ENCODE results near the gene PRKAR2B.
A peak's percentile ranks its signal among the peaks of the same experiment; 100 is the strongest.

Gene PRKAR2B

GRCh38 chr7:107194052-107194451 is 149.5 kb downstream of the PRKAR2B start:
- H3K36me3 ChIP-seq (ENCODE audit: control insufficient read depth, insufficient read depth, low read length) = peaks cover 6% of the 10 kb centered on the region
- H3K27me3 ChIP-seq (replicated peaks; ENCODE audit: control insufficient read depth, insufficient read depth, low read length) = no peaks in the 10 kb centered on the region
- H3K4me3 ChIP-seq (replicated peaks; ENCODE audit: low read depth, low read length) = no peak overlapping the region
- TF ChIP-seq CTCF (IDR thresholded peaks at IDR 0.05; ENCODE audit: insufficient read depth, low read length, poor library complexity, severe bottlenecking) = no peak
- DNase-seq (ENCODE audit: extremely low read depth, insufficient read length) = no peak

- H3K4me3 ChIP-seq (replicated peaks; ENCODE audit: low read depth, low read length) = no peak overlapping the region
- peaks cover 5% of the 10 kb centered on the region for H3K36me3 ChIP-seq (ENCODE audit: control insufficient read depth, insufficient read depth, low read length)
- TF ChIP-seq CTCF (IDR thresholded peaks at IDR 0.05; ENCODE audit: insufficient read depth, low read length, poor library complexity, severe bottlenecking) = no peak
- no peak for DNase-seq (ENCODE audit: extremely low read depth, insufficient read length)
- no peaks in the 10 kb centered on the region for H3K27me3 ChIP-seq (replicated peaks; ENCODE audit: control insufficient read depth, insufficient read depth, low read length)
Observed at GRCh38 chr7:107196834-107197610, 152.5 kb downstream of the PRKAR2B start.

GRCh38 chr7:107201795-107202450 is 157.4 kb downstream of the PRKAR2B start:
- Histone ChIP-seq H3K36me3 (ENCODE audit: control insufficient read depth, insufficient read depth, low read length) (peaks cover 3% of the 10 kb centered on the region), H3K4me3 (replicated peaks; ENCODE audit: low read depth, low read length) (no peak overlapping the region), H3K27me3 (replicated peaks; ENCODE audit: control insufficient read depth, insufficient read depth, low read length) (no peaks in the 10 kb centered on the region)
- DNase-seq (ENCODE audit: extremely low read depth, insufficient read length) = no peak
- TF ChIP-seq CTCF (IDR thresholded peaks at IDR 0.05; ENCODE audit: insufficient read depth, low read length, poor library complexity, severe bottlenecking) = peak; percentile 53

- H3K36me3 ChIP-seq (ENCODE audit: control insufficient read depth, insufficient read depth, low read length) = peaks cover 4% of the 10 kb centered on the region
- no peaks in the 10 kb centered on the region for H3K27me3 ChIP-seq (replicated peaks; ENCODE audit: control insufficient read depth, insufficient read depth, low read length)
- DNase-seq (ENCODE audit: extremely low read depth, insufficient read length) = no peak
- no peak for TF ChIP-seq CTCF (IDR thresholded peaks at IDR 0.05; ENCODE audit: insufficient read depth, low read length, poor library complexity, severe bottlenecking)
- H3K4me3 ChIP-seq (replicated peaks; ENCODE audit: low read depth, low read length) = no peak overlapping the region
Observed at GRCh38 chr7:107203607-107204006, 159.1 kb downstream of the PRKAR2B start.

GRCh38 chr7:107206136-107206535 is 161.6 kb downstream of the PRKAR2B start:
- TF ChIP-seq CTCF (IDR thresholded peaks at IDR 0.05; ENCODE audit: insufficient read depth, low read length, poor library complexity, severe bottlenecking) = no peak
- Histone ChIP-seq H3K36me3 (ENCODE audit: control insufficient read depth, insufficient read depth, low read length) (peaks cover 2% of the 10 kb centered on the region), H3K4me3 (replicated peaks; ENCODE audit: low read depth, low read length) (no peak overlapping the region), H3K27me3 (replicated peaks; ENCODE audit: control insufficient read depth, insufficient read depth, low read length) (no peaks in the 10 kb centered on the region)
- no peak for DNase-seq (ENCODE audit: extremely low read depth, insufficient read length)
